GM18873 (cell line): ENCODE data around the gene GALNT9.

ENCODE experiments used
- ATAC-seq: cut with Tn5 transposase; IDR thresholded peaks from one replicate; pipeline ENCODE4 v1.9.1; 2021; ENCODE audit warnings: mild to moderate bottlenecking, moderate library complexity, moderate number of reproducible peaks; ENCODE audit not compliant: unreplicated experiment, low FRiP score

GALNT9 gene

GRCh38 chr12:132239796-132240668 is 89.4 kb downstream of the GALNT9 start:
- no peak for ATAC-seq

DNA sequence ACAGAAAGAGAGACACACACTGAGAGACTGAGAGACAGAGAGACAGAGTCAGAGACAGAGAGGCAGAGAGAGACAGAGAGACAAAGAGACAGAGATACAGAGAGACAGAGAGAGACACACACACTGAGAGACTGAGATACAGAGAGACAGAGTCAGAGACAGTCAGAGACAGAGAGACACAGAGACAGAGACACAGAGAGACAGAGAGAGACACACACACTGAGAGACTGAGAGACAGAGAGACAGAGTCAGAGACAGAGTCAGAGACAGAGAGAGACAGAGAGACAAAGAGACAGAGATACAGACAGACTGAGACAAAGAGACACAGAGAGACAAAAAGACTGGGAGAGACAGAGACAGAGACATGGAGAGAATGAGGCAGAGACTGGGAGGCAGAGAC is 90.0 kb downstream of the GALNT9 start:
- no peak for ATAC-seq

DNA sequence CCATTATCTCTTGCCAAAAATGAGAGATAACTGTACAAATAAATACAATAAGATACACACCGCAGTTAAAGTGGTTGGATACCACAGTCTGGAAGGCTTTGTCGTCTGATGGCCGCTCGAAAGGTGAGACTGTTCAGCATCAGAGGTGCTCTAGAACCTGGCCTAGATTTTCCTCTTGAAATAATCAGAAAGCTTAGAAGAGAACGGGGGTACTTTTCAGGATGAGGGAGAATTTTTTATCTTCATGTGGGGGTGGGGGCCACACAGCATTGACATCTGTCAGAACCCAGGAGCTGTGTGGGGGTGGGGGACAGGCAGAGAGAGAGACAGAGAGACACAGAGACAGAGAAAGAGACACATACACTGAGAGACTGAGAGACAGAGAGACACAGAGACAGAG is 90.5 kb downstream of the GALNT9 start:
- ATAC-seq, result no peak

DNA sequence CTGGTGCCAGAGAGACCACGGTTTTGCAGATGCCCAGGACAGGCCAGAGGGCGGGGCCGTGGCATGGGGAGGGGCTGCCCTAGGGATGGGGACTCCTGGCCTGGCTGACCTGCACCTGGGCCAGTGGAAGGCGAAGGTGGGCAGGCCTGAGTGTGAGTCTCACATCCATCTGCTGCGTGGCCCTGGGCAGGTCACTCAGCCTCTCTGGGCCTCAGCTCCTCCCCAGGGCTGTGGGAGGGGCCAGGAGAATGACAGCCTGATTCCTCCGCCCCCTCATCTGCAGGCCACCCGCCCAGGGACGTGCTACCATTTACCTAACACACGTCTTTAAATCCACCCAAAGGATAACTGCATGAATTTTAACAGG is 90.9 kb downstream of the GALNT9 start:
- no peak for ATAC-seq

DNA sequence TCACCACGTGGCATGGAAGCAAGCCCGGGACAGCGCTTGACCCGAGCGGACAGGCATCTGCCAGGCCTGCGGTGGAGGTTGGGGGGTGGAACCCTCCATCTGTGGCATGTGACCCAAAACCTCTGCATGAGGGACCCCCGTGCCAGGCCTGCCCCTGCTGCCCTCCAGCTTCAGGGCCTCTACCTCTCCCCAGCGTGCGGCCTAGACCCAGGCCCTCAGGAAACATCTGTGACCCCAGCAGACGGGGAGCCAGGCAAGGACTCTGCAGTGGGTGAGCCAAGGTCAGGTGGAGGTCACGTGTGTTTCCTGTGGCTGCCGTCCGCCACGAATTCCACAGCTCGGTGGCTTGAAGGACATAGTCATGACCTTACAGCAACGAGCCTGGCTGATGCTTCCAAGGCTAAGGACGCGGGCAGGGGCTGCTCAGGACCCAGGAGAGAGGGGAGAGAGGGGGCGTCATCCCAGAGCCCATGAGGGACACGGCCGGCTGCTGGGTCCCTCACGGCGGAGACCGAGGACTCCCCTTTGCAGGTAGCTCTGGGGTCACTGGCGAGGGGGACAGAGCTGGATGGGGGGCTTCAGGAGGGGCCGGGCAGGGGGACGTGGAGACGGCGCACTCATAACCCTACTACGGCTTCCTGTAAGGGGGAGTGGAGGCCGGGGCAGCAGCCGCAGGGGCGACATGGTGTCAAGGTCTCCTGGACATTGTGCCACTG is 91.5 kb downstream of the GALNT9 start:
- ATAC-seq, result no peak

GRCh38 chr12:132236930-132237771 is 92.2 kb downstream of the GALNT9 start:
- no peak for ATAC-seq

- ATAC-seq, result no peak
Observed at GRCh38 chr12:132236129-132236929, 93.1 kb downstream of the GALNT9 start.

DNA sequence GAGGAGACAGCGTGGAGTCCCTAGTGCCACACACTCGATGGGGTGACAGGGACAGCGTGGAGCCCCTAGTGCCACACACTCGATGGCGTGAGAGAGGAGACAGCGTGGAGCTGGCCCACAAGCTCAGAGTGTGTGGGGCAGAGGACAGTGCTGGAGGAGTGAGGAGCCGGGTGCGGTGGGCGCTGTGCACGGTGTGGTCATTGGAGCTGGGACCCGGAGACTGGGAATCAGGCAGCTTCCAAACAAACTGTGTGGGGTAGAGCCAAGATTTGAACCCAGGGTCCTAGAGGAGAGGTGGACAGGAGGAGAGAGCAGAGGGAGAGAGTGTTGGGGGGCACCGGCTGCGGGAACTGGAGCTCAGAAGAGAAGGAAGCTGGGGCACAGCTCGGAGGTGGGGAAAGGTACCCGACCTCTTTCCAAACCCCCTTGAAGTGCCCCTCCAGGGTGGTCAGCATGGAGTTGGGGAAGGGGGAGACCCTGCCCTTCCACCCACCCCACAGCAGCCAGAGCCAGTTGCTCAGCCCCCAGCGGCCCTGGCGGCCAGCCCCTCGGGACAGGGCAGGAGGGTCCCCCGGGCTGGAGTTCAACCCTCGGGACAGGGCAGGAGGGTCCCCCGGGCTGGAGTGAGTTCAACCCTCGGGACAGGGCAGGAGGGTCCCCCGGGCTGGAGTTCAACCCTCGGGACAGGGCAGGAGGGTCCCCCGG is 94.1 kb downstream of the GALNT9 start:
- ATAC-seq, result no peak

DNA sequence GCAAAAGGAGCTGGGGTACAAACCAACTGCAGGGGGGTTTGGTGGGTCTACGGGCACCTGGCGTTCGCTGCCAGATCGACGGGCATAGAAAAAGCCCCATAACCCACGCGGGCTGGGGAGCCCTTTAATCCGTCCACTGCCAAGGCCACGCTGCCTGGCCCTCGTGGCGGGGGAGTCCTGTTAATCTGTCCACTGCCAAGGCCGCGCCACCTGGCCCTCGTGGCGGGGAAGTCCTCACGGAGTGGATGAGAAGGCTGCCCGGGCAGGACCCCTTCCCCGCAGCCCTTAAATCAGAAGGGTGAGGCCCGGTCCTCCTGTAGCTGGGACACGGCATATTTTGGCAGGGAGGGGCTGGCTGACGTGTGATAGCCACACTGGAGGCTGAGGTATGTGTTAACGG is 99.0 kb downstream of the GALNT9 start:
- no peak for ATAC-seq

GRCh38 chr12:132229926-132230325 is 99.5 kb downstream of the GALNT9 start:
- no peak for ATAC-seq

GRCh38 chr12:132229193-132229760 is 100.1 kb downstream of the GALNT9 start:
- no peak for ATAC-seq

DNA sequence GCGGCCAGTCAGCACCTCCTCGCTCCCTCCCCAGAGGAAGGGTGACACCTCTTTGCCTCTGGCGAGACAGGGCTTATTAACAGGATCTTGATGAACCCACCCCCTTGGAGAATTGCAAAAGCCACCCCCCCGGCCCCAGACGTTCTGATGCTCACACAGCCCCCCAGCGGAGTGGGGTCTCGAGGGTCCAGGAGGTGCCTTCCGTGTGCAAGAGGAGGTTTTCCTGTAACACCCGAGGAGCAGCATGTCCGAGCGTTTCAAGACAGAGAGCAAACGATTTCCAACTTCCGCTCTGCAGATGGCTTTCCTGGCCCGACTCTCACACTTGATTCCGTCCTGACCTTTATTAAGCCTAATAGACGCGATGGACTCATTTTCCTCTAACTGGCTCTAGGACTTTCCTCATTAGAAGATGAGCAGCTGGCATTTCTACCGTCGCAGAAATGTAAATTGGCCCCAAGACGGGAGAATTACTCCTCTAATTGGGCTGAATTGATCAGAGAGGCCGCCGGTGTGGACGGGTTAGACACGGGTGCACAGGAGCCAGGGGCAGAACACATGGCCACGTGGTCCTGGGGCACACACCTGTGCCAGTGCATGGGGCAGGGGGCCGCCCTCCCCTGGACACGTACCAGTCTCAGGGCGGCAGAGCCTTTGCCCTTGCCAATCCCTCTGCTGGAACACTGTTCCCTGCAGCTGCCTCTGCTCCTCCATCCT is 100.8 kb downstream of the GALNT9 start:
- no peak for ATAC-seq

DNA sequence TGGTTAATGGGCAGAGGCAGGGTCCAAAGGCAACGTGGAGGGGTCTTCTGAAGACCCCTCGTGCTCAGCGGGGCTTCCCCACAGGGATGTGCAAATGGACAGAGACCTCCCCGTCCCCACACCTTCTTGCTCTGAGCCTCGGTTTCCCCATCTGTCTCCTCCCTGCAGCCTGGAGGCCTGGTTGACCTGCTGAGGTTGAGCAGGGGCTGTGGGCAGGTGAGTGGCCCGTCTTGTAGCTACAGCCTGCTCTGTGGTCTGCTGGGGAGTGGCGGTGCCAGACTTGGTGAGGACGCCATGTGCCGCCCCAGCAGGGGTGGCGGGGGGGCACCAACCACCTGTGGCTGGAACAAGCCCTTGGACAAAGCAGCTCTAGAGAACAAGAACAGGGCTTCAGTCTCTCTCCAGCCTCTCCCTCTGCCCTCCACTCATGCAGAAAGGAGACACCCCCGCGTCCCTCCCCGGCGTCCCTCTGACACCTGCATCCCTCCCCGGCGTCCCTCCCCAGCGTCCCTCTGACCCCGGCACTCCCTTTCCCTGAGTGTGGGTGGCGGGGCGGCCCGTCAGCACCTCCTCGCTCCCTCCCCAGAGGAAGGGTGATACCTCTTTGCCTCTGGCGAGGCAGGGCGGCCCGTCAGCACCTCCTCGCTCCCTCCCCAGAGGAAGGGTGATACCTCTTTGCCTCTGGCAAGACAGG is 101.5 kb downstream of the GALNT9 start:
- ATAC-seq, result no peak

DNA sequence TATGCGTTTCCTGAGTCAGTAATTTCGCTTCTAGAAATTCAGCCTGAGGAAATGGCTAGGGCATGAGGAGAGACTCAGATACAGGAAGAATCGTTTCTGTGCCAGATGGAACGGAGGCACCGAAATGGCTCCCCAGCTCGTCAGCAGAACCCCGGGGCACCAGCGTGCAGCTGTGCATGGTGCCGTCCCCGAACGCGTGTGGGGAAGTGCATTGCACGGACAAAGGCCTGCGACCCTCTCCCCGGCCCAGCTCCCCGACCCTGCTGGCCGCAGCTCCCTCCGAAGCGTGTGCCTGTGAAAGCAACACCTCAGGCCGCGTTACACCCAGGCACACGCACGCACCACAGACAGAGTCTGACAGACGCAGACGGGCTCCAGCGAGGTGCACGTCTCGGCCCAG is 102.3 kb downstream of the GALNT9 start:
- no peak for ATAC-seq

DNA sequence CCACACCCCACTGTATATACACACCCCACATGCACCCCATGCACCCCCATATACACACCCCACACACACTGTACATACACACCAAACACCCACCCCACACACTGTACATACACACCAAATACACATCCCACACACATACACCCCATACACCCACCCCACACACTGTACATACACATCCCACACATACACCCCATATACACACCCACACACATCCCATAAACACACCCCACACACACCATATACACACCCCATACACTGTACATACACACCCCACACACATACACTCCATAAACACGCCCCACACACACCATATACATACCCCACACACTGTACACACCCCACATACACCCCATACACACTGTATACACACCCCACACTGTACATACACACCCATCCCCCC is 102.8 kb downstream of the GALNT9 start:
- ATAC-seq, result no peak

DNA sequence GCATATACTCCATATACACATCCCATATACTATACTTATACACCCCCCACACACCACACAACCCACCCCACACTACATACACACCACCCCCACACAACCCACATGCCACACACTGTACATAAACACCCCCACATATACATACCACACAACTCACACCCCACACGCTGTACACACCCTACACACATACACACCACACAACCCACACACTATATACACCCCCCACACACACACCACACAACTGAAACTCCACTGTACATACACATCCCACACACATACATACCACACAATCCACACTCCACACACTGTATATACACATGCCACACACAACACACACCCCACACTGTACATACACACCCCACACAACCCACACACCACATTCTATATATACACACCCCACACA is 104.2 kb downstream of the GALNT9 start:
- no peak for ATAC-seq

DNA sequence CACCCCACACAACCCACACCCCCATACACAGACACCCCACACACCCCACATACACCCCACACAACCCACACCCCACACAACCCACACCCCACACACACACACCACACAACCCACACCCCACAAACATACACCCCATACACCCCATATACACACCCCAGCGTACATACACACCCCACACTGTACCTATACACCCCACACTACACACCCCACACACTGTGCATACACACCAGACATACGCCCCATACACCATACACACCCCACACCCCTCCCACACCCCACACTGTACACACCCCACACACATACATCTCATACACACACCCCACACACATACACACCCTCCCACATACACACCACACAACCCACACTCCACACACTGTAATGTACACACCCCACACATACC is 104.9 kb downstream of the GALNT9 start:
- no peak for ATAC-seq

GRCh38 chr12:132222808-132223173 is 106.6 kb downstream of the GALNT9 start:
- no peak for ATAC-seq
